Activated CD8-positive, alpha-beta memory T cell treated with anti-CD3 and anti-CD28 coated beads for 24 hours (primary cell): ENCODE measurements around the gene PPP1R16B.
A peak's percentile ranks its signal among the peaks of the same experiment; 100 is the strongest.
"Not testable (repeated sequence)": the region's sequence is repeated elsewhere in the genome, so short reads cannot be mapped to it uniquely, and the experiment has no call there.

ENCODE experiments used
- DNase-seq: peaks from one replicate; pipeline ENCODE4 v3.0.0-alpha.2; 2020

PPP1R16B gene

DNA sequence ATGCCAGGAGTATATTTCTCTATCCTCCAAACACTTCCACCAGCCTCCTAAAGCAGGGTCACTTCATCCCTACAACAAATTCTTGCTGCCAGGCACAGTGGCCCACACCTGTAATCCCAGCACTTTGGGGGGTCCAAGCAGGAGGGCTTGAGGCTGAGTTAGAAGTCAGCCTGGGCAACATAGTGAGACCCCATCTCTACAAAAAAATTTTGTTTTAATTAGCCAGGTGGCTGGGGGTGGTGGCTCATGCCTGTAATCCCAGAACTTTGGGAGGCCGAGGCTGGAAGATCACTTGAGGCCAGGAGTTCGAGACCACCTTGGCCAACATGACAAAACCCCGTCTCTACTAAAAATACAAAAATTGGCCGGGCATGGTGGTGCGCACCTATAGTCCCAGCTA is 11.4 kb upstream of the PPP1R16B start:
- peak; percentile 37 for DNase-seq

- DNase-seq = no peak
Observed at GRCh38 chr20:38798266-38798665, 7.2 kb upstream of the PPP1R16B start.

DNA sequence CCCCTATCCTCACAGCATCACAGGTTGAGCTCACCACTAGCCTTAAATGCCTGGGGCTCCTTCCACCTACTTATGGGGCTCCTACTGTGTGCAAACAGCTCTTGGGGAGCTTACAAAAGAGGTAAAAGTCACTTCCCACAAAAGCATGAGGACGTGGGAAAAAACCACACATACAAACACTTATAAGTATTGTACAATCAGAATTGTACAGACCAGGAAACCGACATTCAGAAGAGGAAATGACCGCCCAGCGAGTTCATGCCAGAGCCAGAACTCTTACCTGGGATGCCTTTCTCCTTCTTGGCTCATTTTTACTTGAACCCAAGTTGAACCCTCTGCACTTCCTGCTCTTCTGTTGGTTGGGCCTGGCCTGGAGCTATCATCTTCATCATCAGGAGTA is 6.3 kb upstream of the PPP1R16B start:
- no peak for DNase-seq

GRCh38 chr20:38800882-38801281 is 4.6 kb upstream of the PPP1R16B start:
- no peak for DNase-seq

DNA sequence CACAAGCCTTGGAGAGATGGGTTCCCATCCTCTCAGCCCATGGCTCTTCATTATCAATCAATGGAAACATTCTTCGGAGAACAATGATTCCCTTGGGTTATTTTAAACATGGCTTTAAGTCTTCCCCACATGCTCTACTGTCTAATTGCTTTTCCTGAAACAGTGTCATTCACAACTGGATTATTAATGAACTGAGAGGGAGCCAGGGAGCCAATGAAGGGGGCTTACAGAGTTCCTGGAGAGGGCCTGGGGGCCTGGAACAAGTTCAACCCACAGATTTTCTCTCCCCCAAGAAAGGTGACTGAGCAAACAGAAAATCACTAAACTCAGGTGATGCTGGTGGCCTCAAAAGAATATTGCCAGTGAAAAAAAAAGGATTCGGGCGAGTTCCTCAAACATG is 1.3 kb upstream of the PPP1R16B start:
- no peak for DNase-seq

- peak; percentile 84 for DNase-seq
Observed at GRCh38 chr20:38804682-38805501, 605 bp upstream of the PPP1R16B start.

DNA sequence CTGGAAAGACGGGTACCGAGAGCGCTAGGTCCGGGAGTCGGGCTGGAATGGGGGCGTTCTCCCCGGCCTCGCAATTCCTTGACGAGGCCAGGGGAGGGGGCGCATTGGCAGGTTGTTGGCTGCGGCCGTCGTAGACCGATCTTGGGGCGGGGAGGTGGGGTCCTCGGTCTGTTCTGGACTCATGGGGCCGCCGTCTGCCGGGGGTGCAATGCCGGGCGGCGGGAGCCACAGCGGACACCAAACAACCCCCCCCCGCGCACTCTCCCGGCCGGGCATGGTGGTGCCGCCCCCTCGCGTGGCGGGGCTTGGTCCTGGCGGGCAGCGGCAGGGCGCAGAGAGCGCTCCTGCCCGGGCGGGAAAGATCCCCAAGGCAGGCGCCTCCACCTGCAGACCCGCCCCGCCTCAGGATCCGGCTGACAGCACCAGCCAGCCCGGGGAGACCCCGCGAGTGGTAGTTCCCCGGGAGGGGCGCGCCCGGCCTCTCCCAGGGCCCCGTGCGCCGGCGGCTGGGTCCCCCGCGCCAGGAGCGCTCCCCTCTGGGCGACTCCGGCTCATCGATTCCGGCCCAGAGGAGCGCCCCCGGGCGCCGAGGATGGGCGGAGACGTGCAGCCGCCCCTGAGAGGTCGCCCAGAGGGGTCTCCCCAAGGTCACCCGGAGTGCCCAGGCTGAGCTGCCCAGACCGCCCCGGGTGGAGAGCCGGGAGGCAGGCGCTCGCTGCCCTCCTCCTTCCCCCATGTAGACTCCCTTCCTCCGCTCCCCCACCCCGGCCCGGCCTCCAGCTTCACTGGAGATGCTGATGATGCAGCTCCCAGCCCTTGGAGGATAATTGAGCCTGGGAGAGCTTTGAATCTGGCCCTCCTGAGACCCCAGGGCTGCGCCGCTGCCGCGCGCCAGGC is 709 bp downstream of the PPP1R16B start:
- peak; percentile 84 for DNase-seq

- DNase-seq = peak; percentile 74
Observed at GRCh38 chr20:38806855-38807655, 1.6 kb downstream of the PPP1R16B start.

DNA sequence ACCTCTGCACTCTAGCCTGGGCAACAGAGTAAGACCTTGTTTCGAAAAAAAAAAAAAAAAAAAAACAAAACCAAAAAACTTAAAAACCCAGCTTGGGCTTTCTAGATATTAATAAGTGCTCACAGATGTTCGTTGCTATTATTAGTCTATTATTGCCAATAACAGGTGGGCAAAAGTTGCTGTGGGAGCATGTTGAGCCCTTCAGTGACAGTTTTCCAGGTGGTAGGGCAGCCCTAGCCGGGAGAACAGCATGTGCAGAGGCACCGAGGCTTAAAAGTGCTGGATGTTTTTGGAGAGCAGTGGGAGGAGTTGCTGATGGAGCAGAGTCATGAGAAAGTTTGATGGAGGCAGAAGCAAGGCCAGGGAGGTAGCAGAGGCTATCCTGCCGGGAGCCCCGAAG is 4.4 kb downstream of the PPP1R16B start:
- DNase-seq = no peak

- no peak for DNase-seq
Observed at GRCh38 chr20:38810926-38811630, 5.6 kb downstream of the PPP1R16B start.

GRCh38 chr20:38811769-38812168 is 6.3 kb downstream of the PPP1R16B start:
- DNase-seq = no peak

DNA sequence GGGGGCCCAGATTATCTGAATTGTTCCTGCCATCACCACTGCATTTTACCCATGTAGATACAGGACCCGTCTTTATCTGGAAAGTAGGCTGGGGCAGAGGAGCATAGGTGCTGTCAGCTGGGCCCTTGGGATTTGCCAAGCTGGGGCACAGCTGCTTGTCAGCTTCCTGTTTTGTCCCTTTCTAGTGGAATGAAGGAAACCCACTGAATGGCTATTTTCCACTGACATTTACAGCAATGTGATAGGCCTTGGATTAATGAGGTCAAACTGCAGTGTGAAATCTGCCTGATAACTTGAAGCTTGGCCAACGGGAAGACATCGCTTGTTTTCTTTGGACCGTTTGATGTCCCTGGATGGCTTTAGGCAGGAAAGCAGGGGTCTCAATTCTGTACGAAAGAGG is 6.7 kb downstream of the PPP1R16B start:
- no peak for DNase-seq

DNA sequence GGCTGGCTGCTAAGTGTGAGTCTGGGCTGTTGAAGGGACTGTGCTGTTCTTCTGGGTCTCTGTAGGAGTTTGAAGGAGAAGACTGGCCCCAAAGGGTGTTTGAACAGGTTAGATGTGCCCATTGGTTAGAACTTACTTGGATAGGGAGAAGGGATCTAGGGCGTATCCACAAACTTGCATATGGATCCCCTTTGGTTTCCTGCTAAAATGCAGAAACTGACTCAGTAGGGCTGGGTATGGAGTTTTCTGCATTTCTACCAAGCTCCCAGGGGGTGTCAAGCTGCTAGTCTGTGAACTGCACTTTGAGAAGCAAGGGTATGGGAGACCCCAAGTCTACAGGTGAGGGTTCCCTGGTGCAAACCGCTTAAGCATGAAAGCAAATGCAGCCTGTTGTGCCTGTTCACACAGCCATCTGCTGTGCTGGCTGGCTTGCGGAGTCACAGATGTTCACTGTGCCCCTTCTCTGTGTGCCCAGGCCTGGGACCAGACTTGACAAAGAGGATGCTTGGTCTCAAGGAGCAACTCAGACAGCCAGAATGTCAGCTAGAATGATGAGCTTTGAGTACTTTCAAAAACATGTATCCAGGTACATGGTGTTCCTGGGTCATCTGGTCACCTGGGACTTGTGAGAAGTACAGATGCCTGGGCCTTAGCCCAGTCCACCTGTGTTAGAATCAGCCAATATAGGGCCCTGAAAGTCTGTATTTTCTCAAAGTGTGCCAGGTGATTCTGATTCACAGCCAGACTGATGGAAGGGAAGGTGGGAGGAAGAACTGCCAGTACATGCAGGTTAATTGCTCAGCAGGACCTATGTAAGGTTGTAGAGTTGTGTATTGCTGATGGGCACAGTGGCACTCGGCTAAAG is 7.4 kb downstream of the PPP1R16B start:
- DNase-seq = no peak

DNA sequence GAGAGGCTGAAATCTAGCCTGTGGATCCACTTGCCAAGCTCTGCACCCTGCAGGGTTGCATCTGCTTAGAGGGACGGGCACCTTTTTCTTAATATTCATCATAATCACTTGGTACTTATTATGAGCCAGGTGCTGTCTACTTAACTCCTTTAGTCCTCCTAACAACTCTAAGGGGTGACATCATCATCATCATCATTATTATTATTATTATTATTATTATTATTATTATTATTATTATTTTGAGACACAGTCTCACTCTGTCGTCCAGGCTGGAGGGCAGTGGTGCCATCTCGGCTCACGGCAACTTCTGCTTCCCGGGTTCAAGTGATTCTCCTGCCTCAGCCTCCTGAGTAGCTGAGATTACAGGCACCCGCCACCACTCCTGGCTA is 8.1 kb downstream of the PPP1R16B start:
- not testable (repeated sequence) for DNase-seq

GRCh38 chr20:38815446-38815845 is 9.9 kb downstream of the PPP1R16B start:
- no peak for DNase-seq

- DNase-seq = no peak
Observed at GRCh38 chr20:38818113-38819065, 12.9 kb downstream of the PPP1R16B start.

GRCh38 chr20:38825571-38825900 is 20.0 kb downstream of the PPP1R16B start:
- DNase-seq = no peak

GRCh38 chr20:38825901-38826625 is 20.6 kb downstream of the PPP1R16B start:
- DNase-seq = no peak

DNA sequence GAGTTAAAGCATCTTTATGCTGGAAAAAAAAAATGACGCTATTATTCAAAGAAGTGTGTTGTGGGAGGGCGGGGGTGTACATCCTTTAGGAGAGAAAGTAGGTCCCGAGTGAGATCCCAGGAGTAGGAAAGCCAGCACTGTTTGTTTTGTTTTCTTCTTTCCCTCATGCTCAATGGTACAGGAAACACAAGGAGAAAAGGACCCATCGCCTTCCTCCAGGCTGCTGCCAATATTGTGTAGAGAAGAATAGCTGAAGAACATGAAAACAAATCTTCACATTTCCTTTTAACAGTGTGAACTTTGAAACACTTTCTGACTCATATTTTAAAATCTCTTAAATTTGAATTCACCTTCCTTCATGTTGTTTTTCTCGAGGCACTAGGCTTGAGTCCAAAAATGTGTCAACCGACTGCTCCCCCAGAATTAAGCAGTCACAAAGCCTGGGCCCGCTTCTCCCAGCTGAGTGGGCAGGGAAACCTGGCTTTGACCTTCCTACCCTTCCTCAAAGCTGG is 22.3 kb downstream of the PPP1R16B start:
- DNase-seq = peak; percentile 55
